ENCODE data around the gene MMD.
"Not testable (repeated sequence)": the region's sequence is repeated elsewhere in the genome, so short reads cannot be mapped to it uniquely, and the experiment has no call there.

MMD gene

DNA sequence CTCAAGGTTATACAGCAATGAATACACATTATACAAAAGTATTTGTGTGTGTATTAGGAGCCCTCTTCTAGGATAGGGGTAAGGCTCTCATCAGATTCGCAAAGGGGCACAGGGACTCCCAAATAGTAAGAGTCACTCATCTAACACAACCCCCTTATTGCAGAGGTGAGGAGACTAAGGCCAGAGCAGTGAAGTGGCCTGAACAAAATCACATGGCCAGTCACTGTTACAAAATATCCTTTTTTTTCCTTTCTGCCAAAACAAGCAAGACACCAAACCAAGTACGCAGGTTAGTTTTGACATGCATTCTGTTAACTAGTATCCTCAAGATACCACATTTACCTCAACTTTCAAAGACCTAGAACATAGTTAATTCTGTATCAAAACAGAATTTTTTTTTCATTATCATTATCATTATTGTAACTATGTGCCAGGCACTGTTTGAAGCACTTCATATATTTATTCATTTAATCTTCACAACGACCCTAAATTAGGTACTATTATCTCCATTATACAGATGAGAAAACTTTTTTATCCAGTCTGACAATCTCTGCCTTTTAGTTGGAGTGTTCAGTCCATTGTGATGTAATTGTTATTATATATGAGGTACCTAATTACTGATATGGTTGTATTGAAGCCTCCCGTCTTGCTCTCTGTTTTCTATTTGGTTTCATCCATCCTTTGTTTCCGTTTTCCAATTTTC is 25.7 kb downstream of the MMD start:
- in situ Hi-C loops (cut with MboI; ENCODE audit: low sequenced_read_pairs), result no loop called here

GRCh38 chr17:55394357-55395021 is 27.1 kb downstream of the MMD start:
- in situ Hi-C loops (cut with MboI; ENCODE audit: low sequenced_read_pairs), result no loop called here

GRCh38 chr17:55391764-55392467 is 29.7 kb downstream of the MMD start:
- in situ Hi-C loops (cut with MboI; ENCODE audit: low sequenced_read_pairs), result no loop called here

DNA sequence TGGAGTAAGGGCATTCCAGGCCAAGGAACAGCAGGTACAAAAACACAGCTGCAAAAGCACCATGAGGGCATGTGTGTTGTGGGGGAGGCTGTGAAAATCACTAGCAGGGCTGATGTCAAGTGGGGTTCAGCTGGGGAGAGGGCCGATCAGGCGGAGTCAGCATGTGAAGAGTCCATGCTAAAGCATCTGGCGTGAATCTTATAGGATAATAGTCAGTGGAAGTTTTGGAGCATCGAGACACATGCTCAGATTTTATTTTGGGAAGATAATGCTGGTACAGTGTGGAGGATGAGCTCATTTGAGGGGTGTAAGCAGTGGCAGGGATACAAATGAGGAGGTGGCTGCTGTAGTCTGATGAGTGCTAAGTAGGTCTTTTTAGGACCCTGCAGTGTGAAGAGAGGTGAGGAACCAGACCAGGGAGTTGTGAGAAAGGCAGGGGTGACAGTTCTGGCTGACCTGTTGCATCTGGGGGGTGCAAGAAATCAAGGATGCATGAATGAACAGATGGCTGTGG is 30.3 kb downstream of the MMD start:
- in situ Hi-C loops (cut with MboI; ENCODE audit: low sequenced_read_pairs), result no loop called here

GRCh38 chr17:55390364-55390977 is 31.2 kb downstream of the MMD start:
- in situ Hi-C loops (cut with MboI; ENCODE audit: low sequenced_read_pairs), result no loop called here

GRCh38 chr17:55389715-55390114 is 31.9 kb downstream of the MMD start:
- in situ Hi-C loops (cut with MboI; ENCODE audit: low sequenced_read_pairs), result not testable (repeated sequence)

DNA sequence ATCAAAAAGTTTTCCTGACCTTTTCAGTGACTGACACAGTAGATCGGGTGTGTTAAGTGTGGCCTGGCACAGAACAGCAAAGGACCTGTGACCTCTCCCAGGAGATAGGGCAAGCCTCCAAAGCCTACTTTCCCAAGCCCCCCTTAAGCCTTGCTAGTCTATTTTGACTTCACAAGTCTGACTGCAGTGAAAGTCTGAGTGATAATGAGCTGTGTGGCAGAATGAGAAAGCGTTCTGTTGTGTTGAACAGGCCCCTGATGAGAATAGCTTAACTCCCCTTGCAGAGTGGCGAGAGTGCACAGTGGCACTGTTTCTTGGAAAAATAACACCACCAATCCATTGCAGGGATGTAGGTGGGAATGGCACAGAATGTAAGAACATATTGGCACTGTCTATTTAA is 32.8 kb downstream of the MMD start:
- in situ Hi-C loops (cut with MboI; ENCODE audit: low sequenced_read_pairs), result no loop called here

DNA sequence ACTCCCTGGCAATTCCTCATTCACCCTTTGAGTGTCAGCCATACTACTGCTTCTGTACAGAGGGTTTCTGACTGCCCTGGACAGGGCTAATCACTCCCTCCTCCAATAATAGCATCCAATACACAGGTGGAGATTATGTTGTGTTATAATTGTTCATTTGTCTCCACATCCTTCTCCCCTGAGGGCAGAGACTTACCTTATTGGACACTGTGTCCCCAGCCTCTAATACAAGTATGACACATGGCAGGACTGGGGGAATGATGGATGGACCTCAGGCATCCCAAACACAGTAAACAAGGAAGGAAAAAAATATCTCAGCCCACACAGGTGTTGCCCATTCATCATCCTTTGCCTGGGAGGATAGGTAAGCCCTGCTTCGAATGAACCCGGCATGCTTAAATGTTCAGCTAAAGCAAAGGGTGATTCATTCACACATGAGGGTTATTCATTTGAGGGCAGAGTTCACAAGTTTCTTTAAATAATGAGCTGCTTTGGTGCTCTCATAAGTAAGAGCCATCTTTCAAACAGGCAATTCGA is 34.8 kb downstream of the MMD start:
- in situ Hi-C loops (cut with MboI; ENCODE audit: low sequenced_read_pairs), result no loop called here

GRCh38 chr17:55384643-55385232 is 36.9 kb downstream of the MMD start:
- in situ Hi-C loops (cut with MboI; ENCODE audit: low sequenced_read_pairs), result no loop called here

- in situ Hi-C loops (cut with MboI; ENCODE audit: low sequenced_read_pairs), result no loop called here
Measured at GRCh38 chr17:55383771-55384642, 37.6 kb downstream of the MMD start.

DNA sequence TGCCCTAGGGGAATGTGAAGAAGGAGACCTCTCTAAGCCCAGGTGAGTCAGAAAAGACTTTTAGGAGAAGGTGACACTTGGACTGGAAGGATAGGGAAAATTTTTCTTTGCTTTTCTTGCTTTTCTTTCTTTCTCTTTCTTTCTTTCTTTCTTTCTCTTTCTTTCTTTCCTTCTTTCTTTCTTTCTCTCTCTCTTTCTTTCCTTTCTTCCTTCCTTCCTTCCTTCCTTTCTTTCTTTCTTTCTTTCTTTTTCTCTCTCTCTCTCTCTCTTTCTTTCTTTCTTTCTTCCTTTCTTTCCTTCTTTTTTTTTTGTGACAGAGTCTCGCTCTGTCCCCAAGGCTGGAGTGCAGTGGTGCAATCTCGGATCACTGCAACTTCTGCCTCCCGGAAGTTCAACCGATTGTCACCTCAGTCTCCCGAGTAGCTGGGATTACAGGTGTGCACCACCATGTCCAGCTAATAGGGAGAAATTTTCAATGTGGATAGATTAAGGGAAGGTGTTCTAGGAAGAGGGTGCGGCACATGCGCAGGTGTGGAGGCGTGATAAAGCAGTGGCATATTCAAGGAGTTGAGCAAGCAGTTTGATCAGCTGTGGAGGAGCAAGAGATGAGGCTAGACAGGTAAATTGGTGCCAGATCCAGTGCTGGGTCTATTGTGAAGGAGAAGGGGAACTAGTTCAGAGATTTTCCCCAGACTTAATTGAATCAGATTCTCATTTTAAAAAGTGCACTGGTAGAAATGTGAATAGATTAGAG is 40.4 kb downstream of the MMD start:
- in situ Hi-C loops (cut with MboI; ENCODE audit: low sequenced_read_pairs), result no loop called here

DNA sequence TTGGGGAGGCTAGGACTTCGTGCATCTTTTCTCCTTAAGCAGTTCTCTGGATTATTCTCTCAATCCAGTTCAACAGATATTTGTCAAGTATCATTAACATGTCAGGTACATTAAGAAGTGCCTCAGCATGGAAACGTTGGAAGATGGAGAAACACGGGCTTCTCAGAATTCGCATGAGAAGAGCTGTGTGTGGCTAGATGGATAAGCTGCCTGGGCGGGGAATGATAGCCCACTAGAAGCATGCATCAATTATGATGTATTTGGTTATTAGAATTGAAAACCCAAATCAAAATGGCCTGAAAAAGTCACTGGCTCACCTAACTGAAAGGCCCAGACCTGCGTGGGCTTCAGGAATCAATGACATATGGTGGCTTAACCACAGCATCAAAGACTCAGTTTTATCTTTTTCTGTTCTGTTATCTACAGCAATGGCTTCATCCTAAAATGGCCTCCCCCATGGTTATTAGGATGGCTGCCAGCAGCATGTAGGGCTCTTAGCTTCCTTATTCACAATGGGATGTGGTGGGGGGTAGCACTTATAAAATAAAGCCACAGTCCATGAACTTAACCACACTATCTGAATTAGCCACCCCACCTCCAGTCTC is 43.9 kb downstream of the MMD start:
- in situ Hi-C loops (cut with MboI; ENCODE audit: low sequenced_read_pairs), result no loop called here

DNA sequence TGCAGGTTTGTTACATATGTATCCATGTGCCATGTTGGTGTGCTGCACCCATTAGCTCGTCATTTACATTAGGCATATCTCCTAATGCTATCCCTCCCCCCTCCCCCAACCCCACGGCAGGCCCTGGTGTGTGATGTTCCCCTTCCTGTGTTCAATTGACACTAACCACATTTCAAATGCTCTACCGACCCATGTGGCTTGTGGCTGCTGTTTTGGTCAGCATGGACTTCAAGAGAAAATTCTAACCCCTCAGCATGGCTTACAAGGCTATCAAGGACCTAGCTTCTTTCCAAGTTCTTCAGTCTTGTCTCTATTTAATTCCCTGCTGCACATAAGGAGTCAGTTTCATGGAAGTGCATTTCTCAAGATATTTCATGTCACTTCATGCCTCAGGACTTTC is 52.9 kb downstream of the MMD start:
- in situ Hi-C loops (cut with MboI; ENCODE audit: low sequenced_read_pairs), result no loop called here

DNA sequence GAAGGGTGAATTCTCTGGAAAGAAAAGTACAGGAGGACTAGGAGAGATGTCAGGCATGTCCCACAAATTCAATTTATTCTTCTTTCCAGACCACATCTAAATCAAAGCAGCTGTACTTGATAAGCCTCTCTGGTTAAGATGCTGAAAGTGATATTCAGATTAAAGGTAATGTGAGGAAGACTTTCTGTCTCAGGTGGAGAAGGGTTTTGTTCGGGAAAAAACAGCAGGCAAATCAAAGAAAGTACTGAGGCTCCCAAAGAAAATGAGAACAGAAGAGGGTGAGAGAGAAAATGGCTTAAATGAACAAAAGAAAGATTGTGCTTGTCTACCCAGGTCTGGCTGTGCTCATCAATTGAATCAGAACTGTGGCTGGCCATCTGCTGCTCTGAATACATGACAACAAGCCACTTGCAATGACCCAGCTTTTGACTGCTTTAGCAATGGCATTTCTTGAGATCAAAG is 55.6 kb downstream of the MMD start:
- in situ Hi-C loops (cut with MboI; ENCODE audit: low sequenced_read_pairs), result no loop called here

DNA sequence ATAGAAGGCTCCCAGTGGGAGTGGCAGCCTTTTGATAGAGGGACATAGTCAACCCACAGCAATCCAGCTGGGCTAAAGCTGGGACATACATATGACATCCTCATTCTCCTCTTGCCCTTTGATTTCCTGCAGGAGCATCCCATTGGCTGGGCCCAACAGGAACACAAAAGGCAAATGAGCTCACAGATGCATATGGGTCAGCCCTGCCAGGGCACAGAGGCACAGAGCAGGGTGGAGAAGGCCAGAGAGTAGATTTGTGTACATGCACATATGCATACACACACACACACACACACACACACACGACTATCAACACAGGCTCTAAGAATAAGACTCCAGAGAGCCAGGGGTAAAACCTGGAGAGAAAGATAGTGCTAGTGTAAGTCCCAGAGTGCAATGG is 58.6 kb downstream of the MMD start:
- in situ Hi-C loops (cut with MboI; ENCODE audit: low sequenced_read_pairs), result no loop called here

DNA sequence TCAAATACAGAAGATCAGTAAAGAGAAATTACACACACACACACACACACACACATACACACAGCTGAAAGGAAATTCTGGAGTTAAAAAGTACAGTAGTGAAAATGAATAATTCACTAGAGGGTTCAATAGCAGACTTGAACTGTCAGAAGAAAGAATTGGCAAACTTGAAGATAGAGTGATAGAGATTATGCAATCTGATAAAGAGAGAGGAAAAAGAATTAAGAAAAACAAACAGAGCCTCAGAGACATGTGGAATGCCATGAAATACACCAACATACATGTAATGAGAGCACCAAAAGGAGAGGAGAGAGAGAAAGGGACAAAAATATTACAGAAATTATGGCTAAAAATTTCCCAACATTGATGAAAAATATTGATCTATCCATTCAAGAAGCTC is 60.7 kb downstream of the MMD start:
- in situ Hi-C loops (cut with MboI; ENCODE audit: low sequenced_read_pairs), result no loop called here

DNA sequence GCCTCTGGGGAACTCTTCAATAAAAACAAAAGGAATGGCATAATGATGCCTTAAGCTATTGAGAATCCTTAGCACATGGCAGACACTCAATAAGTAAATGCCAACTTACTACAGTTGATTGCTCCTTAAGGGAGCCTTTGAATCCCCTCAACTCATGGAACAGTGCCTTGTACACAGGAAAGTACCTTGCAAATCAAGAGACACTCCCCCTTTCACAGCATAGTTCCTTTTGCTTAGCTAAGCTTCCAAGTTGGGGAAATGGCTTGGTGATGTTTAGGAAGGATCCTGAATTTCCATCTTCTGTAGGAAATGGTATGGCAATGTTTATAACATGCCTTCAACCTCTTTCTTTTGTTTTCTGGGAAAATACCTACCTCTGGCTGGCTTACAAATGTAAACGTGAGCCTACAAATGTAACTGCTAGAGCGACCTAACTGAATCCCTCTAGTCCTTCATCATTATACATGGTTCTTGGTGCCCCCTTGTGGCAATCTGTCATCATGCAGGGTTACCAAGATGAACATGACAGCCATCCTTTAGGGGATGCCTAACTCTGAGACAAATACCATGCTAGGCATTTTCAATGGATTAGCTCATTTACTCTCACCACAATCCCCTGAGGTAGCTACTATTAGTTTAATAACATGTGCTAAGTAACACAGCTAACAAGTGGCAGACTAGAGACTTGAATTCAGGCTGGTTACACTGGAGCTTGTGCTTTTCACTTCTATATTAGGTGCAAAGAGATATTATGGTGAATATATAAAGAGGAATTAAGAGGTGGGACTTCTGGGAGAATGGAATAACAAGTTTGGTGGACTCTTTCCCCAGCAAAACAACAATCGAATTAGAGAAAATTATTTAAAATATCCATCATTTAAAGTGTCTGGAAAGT is 65.0 kb downstream of the MMD start:
- in situ Hi-C loops (cut with MboI; ENCODE audit: low sequenced_read_pairs), result no loop called here

DNA sequence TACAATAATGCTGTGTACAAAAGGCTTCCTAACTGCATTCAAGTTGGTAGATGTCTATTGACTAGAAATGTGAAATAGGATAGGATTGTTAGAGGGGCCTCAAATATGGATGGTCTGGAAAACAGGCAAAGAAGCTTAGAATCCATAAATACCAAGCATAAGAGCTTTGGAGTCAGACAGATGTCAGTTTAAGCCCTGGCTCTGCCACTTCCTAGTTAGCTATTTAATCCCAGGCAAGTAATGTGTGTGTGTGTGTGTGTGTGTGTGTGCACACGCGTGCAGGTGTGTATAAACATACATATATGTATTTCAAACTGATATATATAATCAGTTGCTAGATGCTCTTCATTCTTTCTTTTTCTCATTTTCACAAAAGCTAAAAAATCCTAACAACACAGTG is 66.7 kb downstream of the MMD start:
- in situ Hi-C loops (cut with MboI; ENCODE audit: low sequenced_read_pairs), result no loop called here
